ENCODE results near the gene CLEC4E. TPM values are rescaled to one million over a fixed set of nuclear protein-coding genes. Genes with fewer than 3 reads are reported as not detected.

CLEC4E gene
- total RNA-seq, 1 experiment from 2014 or later, result not detected

DNA sequence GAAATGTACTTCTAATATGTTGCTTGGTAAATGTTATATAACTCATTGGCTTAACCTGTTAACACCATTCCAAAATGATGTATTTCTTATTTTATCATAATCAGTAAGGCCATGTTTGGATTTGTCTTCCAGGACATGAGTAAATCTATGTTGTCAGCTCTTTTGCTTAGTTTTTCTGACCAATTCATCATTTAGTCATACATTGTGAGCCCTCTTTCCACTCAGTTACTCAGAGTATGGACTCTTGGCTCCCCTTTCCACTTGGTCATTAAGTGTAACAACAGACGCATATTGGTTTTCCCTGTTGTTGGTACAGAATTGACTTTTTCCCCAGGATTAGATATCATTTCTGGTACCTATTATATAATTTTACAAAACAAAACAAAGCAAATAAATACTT lies 36.4 kb downstream of the CLEC4E start (continued):
- TF ChIP-seq, protein P1, sequence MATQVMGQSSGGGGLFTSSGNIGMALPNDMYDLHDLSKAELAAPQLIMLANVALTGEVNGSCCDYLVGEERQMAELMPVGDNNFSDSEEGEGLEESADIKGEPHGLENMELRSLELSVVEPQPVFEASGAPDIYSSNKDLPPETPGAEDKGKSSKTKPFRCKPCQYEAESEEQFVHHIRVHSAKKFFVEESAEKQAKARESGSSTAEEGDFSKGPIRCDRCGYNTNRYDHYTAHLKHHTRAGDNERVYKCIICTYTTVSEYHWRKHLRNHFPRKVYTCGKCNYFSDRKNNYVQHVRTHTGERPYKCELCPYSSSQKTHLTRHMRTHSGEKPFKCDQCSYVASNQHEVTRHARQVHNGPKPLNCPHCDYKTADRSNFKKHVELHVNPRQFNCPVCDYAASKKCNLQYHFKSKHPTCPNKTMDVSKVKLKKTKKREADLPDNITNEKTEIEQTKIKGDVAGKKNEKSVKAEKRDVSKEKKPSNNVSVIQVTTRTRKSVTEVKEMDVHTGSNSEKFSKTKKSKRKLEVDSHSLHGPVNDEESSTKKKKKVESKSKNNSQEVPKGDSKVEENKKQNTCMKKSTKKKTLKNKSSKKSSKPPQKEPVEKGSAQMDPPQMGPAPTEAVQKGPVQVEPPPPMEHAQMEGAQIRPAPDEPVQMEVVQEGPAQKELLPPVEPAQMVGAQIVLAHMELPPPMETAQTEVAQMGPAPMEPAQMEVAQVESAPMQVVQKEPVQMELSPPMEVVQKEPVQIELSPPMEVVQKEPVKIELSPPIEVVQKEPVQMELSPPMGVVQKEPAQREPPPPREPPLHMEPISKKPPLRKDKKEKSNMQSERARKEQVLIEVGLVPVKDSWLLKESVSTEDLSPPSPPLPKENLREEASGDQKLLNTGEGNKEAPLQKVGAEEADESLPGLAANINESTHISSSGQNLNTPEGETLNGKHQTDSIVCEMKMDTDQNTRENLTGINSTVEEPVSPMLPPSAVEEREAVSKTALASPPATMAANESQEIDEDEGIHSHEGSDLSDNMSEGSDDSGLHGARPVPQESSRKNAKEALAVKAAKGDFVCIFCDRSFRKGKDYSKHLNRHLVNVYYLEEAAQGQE (IDR thresholded peaks at IDR 0.05; ENCODE audit: low read depth), result no peak

DNA sequence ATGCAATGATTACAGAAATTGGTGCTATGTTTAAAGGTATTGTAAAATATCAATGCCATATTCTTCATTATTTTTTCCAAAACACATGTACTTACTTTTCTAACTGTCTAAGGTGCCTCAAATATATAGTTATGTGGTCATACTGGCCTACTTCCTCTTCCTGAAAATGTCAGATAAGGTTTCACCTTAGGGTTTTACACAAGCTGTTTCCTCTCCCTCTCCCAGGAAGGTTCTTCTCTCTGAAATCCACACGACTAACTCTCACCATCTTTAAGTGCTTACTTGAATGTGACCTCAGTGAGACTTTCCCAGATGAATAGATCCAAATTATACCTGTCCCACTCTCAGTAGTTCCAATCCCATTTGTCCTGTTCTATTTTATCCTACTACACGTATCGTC lies 39.0 kb downstream of the CLEC4E start:
- no peaks in the 10 kb centered on the region for H4K20me1 ChIP-seq (ENCODE audit: insufficient read depth)
- no peak overlapping the region for H3K9ac ChIP-seq (ENCODE audit: low read length)
- ATAC-seq, result no peak
- ChIA-PET RAD21 (ENCODE audit: low non-redundant PET in 1 of 2, low total read pairs in 2 of 2, uncharacterized antibody in 2 of 2, unreplicated experiment in 2 of 2) (interaction anchor here in 1 of 2 experiments (0.7 kb wide), 1 partner anchor 8 kb away, joined by 3 read pairs; no protein-coding TSS in a partner anchor), POLR2A (no interaction called here), CTCF (interaction anchor here (1.1 to 3.7 kb wide), 2 partner anchors 43 to 547 kb away, joined by 3 to 16 read pairs; no protein-coding TSS in a partner anchor)
- no peaks in the 10 kb centered on the region for H3K79me2 ChIP-seq (ENCODE audit: insufficient read depth, low read length)
- H3K27me3 ChIP-seq (ENCODE audit: insufficient read depth, low read length), result peaks cover 56% of the 10 kb centered on the region
- no peak overlapping the region for H3K27ac ChIP-seq (ENCODE audit: low read depth, low read length)
- H3K4me1 ChIP-seq (ENCODE audit: control insufficient read depth in 1 of 2, insufficient read depth in 2 of 2, low read length in 2 of 2), result no peaks in the 10 kb centered on the region
- no TSS peak for BruUV-seq (replicated peaks)
- H2AFZ ChIP-seq (ENCODE audit: low read depth, low read length, poor library complexity, severe bottlenecking), result no peak overlapping the region
- no peaks in the 10 kb centered on the region for H3K36me3 ChIP-seq (ENCODE audit: control insufficient read depth in 1 of 2, insufficient read depth in 2 of 2, low read length in 2 of 2)
- no peak overlapping the region for H3K4me2 ChIP-seq (ENCODE audit: low read length)
- no peaks in the 10 kb centered on the region for H3K9me2 ChIP-seq (ENCODE audit: insufficient read depth)
- no peak for DNase-seq (ENCODE audit: low read depth, low spot score)
- no peak overlapping the region for H3K4me3 ChIP-seq (replicated peaks in 1 of 2; ENCODE audit: low read depth in 1 of 2, low read length in 2 of 2)
- H3K9me3 ChIP-seq (ENCODE audit: control insufficient read depth in 1 of 2, insufficient read depth in 1 of 2, low read depth in 1 of 2, low read length in 2 of 2), result no peaks in the 10 kb centered on the region
- TF ChIP-seq SP1 (IDR thresholded peaks at IDR 0.05; ENCODE audit: low read depth) (no peak), EZH2 (IDR thresholded peaks at IDR 0.05) (no peak), ZFX (IDR thresholded peaks at IDR 0.05) (no peak), CEBPB (IDR thresholded peaks at IDR 0.05; ENCODE audit: low read depth) (no peak), EGR1 (IDR thresholded peaks at IDR 0.05; ENCODE audit: low read depth) (no peak), SRF (IDR thresholded peaks at IDR 0.05; ENCODE audit: low read depth) (no peak), YY1 (IDR thresholded peaks at IDR 0.05; ENCODE audit: extremely low read depth, insufficient replicate concordance, low read depth, low read length) (no peak), CBX3 (IDR thresholded peaks at IDR 0.05; ENCODE audit: low read depth) (no peak)
- TF ChIP-seq, protein P2, sequence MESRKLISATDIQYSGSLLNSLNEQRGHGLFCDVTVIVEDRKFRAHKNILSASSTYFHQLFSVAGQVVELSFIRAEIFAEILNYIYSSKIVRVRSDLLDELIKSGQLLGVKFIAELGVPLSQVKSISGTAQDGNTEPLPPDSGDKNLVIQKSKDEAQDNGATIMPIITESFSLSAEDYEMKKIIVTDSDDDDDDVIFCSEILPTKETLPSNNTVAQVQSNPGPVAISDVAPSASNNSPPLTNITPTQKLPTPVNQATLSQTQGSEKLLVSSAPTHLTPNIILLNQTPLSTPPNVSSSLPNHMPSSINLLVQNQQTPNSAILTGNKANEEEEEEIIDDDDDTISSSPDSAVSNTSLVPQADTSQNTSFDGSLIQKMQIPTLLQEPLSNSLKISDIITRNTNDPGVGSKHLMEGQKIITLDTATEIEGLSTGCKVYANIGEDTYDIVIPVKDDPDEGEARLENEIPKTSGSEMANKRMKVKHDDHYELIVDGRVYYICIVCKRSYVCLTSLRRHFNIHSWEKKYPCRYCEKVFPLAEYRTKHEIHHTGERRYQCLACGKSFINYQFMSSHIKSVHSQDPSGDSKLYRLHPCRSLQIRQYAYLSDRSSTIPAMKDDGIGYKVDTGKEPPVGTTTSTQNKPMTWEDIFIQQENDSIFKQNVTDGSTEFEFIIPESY (IDR thresholded peaks at IDR 0.05; ENCODE audit: extremely low read depth, insufficient replicate concordance, low read length), result no peak
- TF ChIP-seq, protein P3, sequence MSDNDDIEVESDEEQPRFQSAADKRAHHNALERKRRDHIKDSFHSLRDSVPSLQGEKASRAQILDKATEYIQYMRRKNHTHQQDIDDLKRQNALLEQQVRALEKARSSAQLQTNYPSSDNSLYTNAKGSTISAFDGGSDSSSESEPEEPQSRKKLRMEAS (IDR thresholded peaks at IDR 0.05), result no peak
- intact Hi-C loops (cut with micrococcal nuclease), result no loop called here

Measured in HCT116 (cell line).